Erythroblast (primary cell): ENCODE measurements around the gene FLYWCH2.

Experiments
- GATA1 ChIP-seq: IDR thresholded peaks from 2 replicates; pipeline ENCODE4 v1.6.1; 2011; ENCODE audit warnings: low read depth, mild to moderate bottlenecking, control low read depth, low read length, moderate library complexity
- POLR2A ChIP-seq: IDR thresholded peaks from 2 replicates; pipeline ENCODE4 v1.6.1; 2011; ENCODE audit warnings: mild to moderate bottlenecking, low read length

- TF ChIP-seq POLR2A (no peak), GATA1 (no peak)
These were observed 43.6 kb downstream of the FLYWCH2 start for GRCh38 chr16:2926650-2926999.
